HG03457 (cell line): ENCODE results near the gene ANKRD13D.
"Not testable (repeated sequence)": the region's sequence is repeated elsewhere in the genome, so short reads cannot be mapped to it uniquely, and the experiment has no call there.

Experiments used
- ATAC-seq: cut with Tn5 transposase; IDR thresholded peaks from one replicate; pipeline ENCODE4 v1.9.1; 2021; ENCODE audit warnings: moderate number of reproducible peaks; ENCODE audit not compliant: unreplicated experiment

The ANKRD13D gene

DNA sequence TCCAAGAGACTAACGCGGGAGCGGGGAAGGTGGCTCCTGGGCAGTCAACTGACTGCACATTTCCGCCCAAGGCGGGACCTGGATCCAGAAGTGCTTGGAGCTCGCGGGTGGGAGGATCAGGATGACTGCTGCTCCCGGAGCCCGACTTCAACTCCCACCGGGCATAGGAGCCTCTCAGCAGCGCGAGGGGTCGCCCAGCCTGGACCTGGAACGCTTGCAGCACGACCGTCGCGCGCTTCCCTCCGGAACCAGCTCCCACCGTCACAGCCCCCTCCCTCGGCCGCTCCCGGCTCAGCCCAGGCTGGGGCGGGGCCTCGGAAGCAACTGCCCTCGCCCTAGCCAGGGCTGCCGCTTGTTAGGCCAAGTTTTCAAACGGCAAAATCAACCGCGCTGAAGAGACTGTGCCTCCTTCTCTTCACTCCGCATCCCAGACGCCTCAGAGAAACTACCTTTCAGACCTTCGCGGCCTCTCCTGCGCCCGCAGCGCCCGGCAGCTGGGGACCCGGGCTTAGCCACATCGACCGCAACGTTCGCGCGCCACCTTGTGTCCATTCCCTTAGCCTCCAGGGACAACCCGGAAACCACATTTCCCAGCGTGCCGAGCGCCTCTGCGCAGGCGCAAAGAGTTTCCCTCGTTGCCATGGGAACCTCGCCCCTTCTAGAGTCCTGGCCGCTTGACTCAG lies 28.2 kb downstream of the ANKRD13D start:
- peak; percentile 67 for ATAC-seq

DNA sequence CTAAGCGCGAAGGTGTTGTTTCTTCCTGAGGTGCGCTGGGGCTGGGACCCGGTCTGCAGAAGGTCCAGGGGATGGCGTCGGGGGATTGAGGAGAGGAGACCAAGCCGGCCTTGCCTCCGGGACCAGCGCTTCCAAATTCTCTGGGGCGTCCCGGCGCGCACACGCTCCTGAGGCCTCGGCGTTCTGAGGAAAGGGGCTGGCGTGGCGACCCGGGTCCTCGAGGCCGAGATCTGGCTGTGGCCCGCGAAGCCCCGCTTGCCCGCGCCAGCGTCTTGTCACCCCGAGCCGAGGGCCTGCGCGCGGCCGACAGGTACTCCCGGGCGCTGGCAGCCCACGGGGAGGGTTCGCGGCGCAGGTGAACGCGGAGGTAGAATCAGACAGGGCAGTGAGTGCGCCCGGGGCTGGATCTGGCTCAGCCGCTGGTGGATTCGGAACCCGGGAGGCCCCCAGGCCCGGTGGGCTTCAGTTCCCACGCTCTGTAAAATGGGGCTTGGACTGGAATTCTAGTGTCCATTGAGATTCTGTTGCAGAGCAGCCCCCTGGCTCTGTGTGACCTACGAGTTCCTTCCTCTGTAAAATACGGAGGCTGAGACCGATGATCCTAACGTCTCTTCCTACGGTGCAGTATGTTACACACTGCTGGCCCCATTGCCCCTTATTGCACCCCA lies 28.9 kb downstream of the ANKRD13D start:
- no peak for ATAC-seq

DNA sequence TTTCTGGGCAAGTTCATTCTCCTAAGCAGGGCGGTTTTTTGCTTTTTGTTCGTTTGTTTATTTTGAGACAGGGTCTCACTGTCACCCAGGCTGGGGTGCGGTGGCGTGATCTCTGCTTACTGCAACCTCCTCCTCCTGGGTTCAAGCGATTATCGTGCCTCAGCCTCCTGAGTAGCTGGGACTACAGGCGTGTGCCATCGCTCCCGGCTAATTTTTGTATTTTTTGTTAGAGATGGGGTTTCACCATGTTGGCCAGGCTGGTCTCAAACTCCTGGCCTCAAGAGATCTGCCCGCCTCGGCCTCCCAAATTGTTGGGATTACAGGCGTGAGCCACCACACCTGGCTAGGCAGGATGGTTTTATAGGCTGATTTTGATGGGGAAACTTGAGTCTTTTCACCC lies 29.8 kb downstream of the ANKRD13D start:
- ATAC-seq: not testable (repeated sequence)

DNA sequence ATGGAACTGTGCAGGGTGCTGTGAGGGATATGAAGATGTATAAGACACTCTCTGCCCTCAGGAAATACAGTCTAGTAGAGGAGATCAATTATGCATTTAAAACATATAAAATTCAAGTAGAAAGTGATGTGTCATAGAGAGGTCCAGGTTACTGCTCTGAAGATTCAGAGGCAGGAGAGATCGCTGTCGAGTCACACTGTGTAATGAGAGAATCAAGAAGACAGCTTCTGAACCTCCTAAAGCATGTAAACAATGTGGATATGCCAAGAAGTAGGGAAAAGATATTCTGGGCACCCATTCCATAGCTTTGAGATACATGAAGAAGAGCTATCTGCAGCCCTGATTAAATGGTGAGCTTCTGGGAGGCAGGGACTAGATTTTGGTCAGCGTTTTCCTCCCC lies 30.9 kb downstream of the ANKRD13D start:
- no peak for ATAC-seq

DNA sequence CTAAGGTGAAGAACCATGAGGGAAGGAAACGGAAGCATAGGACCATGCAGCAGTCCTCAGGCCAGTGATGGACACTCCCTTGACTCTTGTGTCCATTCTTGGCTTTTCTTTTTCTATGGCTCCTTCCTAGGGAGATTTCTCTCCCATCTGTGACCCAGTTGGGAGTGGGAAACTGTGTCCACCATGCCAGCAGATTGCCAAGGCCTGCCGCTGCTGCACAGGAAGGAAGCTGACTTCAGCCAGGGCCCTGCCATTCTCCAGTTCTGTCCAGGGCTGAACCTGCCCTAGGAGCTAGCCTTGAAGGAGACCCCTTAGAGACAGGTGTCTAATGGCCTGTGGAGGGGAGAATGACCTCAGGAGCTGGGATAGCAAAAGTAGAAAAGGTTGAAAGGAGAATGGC lies 31.6 kb downstream of the ANKRD13D start:
- ATAC-seq: no peak

DNA sequence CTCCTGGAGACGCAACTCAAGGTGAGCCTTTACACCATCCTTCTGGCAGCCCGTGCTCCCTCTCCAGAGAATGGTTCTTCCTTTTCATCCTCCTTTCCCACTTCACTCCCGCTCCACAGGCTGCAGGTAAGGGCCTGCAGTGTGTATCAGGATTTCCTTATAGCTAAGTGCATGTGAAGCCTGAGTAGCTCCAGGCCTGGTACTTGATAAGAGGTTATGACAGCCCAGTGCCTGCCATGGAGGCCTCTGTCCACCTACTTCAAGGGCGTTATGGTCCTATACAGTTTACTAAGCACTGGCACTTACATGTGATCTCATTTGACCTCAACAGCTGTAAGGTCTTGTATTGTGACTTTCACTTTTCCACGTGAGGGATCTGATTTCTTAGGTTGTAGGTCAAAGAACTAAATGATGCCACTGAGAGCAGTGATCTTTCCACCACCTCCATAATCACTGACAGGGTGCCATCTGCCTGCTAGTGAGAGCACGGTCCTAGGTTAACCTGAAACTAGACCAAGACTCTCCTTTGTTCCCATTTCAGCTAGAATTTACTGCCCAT lies 32.3 kb downstream of the ANKRD13D start:
- ATAC-seq: no peak

DNA sequence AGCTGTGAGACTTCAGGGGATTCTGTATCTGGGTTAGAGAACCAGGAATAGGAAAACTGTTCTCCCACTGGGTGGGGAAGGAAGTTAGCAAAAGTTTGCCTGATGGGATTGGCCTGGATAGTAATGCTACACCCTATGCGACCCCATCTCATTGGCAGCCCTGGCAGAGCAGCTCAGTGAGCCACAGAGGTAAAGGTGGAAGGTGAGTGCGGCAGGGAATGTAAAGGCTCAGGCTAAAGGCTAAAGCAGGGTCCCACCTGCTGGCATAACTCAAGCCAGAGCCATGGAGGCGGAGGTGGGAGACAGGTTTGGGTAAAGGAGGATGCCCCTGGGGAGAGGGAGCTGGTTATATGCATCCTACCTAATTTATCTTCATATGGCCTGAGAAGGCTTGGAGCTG lies 32.9 kb downstream of the ANKRD13D start:
- no peak for ATAC-seq

DNA sequence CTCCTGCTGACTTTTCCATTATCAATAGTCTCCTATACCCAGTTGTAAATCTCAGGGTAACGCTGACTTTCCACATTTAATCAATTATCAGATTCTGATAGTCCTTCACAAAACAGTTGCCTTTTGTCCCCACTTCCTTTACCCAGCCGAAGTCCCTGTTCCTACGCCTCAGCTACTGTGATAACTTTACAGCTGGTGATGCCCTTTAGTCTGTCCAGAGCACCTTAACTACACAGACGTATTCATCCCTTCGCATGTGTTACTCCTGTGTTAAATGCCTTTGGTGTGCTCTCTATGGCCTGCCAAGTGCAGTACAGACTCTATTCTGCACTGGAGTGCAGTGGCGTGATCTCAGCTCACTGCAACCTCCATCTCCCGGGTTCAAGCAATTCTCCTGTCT lies 34.4 kb downstream of the ANKRD13D start:
- ATAC-seq: no peak

DNA sequence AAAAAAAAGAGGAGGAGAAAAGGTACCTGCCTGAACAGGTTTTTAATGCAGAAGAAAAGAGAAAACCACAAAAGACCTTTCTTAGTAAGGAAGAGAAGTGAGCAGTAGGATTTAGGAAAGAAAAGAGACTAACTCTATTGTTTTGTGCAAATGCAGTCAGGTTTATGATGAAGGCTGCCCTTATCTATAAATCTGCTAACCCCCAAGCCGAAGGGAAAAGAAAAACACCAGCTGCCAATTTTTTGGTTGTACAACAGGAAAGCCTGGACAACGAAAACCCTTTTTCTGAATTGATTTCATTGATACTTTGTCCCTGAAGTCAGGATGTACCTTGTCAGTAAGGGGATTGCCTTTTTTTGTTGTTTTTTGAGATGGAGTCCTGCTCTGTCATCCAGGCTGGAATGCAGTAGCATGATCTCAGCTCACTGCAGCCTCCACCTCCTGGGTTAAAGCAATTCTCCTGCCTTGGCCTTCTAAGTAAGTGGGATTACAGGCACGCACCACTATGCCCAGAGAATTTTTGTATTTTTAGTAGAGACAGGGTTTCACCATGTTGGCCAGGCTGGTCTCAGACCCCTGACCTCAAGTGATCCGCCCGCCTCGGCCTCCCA lies 43.1 kb downstream of the ANKRD13D start:
- no peak for ATAC-seq

DNA sequence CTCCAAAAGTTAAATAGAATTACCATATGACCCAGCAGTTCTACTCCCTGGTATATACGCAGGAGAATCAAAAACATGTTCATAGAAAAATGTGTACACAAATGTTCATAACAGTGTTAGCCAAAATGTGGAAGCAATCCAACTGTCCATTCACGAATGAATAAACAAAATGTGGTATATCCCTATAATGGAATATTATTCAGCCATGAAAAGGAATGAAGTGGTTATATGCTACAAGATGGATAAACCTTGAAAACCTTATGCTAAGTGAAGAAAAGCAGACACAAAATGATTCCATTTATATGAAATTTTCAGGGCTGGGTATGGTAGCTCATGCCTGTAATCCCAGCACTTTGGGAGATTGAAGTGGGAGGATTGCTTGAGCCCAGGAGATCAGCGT lies 48.2 kb downstream of the ANKRD13D start:
- no peak for ATAC-seq

DNA sequence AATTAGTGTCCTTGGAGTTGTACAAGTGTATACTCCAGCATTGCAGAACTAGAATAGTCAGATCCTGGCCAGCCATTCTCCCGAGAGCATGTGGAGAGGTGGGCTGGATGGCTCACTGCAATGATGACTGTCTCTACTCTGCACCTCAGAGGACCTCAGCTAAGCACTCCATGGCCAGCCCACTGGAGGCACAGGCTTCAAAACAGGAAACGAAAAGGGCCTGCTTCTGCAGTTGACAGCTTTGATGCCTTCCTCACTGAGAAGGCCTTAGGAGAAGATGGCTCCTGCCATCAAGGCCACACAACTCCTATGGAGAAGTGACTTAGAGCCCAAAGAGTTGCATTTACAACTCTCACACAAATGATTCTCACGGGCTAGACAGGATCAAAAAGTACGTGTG lies 55.2 kb downstream of the ANKRD13D start:
- no peak for ATAC-seq

DNA sequence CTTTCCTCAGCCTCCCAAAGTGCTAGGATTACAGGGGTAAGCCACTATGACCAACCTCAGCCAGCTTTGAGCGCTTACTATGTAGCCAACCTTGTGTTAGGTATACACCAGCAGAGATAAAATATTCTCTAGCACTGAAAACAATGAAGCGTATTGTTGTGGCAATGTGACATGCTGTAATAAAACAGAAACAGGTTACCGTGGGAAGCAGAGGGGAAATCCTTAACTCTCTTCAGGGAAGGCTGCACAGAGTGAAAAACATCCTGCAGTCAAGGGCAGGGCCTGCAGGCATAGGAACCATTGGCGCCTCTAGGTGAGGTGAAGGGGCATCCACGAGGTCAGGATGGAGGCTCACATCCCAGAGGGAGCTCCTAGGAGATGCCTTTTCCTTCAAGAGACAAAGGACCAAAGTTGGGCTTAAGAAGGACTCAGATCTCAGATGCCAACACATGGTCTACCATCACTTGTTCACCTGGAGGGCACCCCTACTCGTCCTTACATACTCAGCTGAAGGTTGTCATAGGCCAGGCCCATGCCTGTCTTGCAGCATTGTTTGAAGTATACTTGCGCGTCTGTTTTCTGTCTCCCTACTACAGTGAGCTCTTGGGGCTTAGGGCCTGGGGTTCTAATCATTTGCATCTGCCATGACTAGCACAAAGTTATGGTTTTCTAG lies 56.3 kb downstream of the ANKRD13D start:
- ATAC-seq: no peak

DNA sequence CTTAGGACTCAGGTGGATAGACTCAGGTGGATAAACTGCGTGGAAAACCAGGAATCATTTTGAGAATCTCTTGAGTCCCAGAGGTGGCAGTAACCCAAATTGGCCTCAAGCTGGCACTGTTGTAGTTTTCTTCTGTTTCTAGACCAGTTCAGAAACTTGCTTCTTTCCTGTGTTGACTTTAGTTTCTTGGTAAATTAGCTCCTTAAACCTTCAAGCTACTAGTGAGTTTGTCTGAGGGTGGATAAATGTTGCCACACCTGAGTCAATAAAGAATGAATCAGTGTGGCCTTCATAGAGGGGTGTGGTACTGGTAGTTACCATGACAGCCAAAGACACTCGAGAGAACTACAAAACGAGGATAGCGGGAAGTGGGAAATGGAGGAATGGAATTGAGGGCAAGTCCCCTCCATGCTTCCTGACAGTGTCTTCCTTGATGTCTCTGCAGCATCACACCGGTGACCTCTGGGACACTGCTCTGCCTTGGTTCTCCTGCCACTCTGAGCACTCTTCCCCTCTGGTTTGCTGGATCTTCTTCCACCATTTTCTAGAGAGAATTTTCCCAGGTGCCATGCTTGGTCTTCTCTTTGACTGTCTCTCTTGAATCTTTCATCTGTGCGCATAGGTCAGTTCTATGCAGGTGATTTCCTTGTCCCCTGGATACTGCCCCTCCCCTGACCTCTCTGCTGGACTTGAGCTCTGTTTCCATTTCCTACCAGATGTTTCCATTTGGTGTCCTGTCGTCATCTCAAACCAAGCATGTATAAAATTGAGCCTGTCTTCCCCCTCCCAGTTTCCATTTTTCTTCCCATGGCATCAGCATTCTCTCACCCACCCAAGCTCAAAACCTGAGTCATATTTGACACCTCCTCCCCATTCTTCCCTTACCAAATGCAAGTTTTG lies 57.1 kb downstream of the ANKRD13D start:
- ATAC-seq: no peak

DNA sequence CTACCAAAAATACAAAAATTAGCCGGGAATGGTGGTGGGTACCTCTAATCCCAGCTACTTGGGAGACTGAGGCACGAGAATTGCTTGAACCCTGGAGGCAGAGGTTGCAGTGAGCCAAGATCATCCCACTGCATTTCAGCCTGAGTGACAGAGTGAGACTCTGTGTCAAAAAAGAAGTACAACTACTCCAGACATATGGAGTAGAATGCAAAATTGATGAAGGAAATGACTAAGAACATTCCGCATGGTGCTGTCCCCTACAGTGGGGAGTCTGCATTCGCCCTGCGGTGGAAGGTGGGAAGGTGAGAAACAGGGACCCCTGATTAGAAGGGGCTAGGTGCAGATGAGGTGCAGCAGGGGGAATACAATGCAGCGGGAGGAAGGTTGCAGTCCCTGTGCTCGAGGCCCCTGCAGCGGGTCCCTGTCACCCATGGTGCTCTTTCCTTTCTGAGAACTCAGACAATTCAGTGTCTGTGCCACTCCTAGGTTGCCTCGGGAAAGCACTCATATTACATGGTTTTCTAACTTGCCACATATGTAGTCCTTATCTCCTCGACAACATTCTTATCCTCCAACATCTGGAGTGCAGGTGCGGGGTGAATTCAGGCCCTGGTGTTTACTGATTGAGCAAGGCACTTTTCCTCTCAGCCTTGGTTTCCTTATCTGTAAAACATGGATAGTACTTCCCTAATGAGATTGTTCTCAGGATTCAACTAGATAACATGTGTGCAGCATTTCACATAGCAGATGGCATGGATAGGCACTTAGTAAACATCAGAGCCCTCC lies 59.1 kb downstream of the ANKRD13D start:
- no peak for ATAC-seq

DNA sequence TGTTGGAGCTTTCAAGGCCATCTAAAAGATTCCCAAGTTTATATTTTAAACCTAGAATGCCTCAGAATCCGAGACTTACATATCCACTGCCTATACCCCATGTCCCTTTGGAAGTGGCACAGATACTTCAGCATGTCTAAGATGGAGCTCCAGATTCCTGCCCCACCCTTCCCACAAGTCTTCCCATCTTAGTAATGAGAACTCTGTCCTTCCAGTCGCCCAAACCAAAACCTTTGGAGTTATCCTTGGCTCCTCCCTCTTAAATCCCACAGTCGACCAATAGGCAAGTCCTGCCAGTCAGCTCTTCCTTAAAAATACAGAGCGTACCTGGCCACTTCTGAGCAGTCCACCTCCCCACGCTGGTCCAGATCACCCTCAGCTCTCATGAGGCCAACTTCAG lies 59.9 kb downstream of the ANKRD13D start:
- ATAC-seq: no peak

DNA sequence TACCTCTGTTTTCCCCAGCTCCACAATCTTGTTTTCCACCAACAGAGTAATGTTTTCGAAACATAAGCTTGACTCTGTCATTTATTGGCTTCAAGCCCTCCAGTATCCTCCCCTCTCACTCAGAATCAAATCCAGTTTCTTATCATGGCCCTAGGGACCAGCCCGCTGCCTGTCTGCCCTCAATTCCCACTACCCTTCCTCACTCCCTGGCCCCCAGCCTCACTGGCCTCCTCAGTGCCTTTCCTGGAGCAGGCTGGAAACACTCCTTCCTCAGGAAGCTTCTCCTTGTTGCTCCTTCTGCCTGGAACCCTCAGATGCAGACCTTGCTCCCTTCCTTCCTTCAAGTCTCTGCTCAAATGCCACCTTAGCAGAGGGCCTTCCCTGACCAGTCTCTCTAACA lies 60.4 kb downstream of the ANKRD13D start:
- ATAC-seq: no peak

DNA sequence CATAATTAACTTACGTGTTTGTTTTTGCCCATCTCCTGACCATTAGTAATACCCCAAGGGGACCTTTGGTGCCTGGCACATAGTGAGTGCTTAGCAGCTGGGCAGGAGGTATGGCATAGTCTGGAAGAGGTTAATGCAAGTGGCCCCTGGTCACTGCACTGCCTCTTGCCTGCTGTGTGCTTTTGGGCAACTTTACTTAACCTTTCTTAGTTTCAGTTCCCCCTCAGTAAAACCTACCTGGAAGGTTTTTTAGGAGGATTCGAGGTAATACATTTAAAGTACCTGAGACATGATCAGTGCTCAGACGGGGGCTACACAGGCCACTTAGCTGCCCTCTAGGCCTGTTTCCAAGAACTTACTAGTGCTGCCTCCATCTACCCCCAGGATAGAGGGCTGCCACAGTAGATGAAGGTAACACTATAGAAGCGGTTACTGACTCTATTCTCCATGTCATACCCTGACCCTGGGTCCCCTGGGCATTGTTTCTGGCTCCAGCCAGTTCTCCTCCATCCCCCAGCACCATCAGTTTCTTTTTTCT lies 60.9 kb downstream of the ANKRD13D start:
- no peak for ATAC-seq

DNA sequence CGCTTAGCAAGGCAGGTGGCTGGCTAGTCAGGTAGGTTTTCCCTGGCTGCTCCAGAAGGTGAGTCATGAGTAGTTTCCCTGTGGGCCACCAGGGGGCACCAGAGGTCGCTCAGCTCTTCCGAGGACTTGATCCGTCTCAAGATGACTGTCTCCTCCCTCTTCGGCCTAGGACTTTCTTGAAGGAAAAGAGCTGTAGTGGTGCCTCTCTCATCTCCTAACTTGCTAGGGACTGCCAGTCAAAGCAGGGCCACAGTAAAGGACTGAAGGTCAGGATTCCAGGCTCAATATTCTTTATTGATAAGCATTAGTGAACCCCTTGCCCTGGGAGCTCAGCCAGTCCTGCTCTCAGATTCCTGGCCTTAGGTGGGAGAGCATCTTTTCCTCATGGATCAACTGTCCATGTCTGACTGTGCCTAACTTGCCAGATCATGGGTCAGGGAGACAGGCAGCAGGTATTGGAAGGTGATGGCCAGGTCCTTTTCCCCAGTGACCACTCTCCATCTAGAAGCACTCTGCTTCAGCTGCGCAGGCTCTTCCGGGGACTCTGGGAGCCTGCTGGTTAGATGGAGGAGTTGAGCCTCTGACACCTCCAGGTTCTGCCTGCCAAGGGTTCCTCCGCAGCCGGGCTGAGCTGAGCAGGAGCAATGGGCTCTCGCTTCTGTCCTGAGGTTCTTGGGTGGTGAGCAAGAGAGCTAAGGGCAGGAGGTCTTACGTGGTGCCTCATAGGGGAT lies 62.3 kb downstream of the ANKRD13D start:
- no peak for ATAC-seq
